Measurements from ENCODE around the gene WDR55.

DNA sequence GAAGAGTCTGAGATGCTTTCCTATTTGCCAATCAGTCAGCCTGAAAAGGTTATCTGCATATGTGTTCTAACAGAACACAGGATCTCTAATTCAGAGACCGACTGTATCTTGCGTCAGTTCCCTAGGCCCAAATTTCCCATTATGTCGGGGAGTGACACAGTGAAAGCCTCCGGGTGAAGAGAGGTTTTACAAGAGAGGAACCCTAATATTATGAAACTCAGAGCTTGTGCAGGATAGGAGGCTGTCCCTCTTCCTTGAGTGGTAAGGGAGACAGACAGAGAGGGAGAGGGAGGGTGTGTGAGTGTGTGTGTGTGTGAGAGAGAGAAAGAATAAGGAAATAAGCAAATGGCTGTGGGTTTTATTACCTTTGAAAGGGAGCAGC, 33.7 kb upstream of the WDR55 start:
- TF ChIP-seq POLR2A (IDR thresholded peaks at IDR 0.05; ENCODE audit: low read depth, low read length): no peak
- no peak for TF ChIP-seq POLR2AphosphoS5 (IDR thresholded peaks at IDR 0.05; ENCODE audit: low read depth, low read length)
